ENCODE data around the gene HES1.

HES1 gene

GRCh38 chr3:194165271-194166018, 29.5 kb downstream of the HES1 start:
- no peak overlapping the region for H3K4me3 ChIP-seq (ENCODE audit: low read depth, low read length)

DNA sequence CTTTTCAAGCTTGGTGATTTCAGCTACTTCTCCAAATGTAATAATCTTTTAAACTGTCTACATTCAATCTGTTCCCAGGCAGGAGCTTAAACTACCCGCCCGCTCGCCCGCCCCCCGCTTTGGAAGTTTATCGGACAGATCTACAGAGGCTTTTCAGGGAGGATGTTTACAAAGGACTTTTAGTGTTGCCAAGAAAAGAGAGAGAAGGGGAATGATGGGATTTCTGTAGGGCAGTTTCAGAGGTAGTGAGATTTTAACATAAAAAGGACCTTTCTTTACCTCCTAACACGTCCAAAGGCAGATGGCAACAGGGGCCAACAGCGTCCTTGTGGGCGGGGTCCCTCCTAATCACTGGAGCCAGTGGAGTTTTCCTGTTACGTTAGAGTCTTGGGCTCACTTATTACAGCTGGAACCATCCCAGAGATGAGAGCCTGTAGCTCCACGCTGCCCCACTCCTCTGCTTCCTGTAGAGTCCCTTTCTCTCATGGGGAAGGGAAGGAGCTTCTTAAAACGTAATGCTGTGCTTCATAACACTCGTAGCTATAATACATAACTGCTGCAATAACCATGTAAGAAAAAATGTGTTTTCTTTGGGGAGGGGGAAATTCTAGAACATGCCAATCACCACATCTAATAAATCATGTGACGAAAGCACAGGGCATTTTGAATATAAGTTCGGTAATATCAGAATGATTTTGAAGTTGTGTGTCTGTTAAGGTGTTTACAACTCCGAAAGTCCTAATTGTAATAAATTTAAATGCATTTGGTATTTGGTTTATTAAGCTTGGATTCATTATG, 30.9 kb downstream of the HES1 start:
- H3K4me3 ChIP-seq (ENCODE audit: low read depth, low read length) = no peak overlapping the region

- H3K4me3 ChIP-seq (ENCODE audit: low read depth, low read length) = no peak overlapping the region
Measured at GRCh38 chr3:194167480-194168282, 31.7 kb downstream of the HES1 start.

- H3K4me3 ChIP-seq (ENCODE audit: low read depth, low read length) = no peak overlapping the region
Measured at GRCh38 chr3:194168994-194169393, 33.0 kb downstream of the HES1 start.

DNA sequence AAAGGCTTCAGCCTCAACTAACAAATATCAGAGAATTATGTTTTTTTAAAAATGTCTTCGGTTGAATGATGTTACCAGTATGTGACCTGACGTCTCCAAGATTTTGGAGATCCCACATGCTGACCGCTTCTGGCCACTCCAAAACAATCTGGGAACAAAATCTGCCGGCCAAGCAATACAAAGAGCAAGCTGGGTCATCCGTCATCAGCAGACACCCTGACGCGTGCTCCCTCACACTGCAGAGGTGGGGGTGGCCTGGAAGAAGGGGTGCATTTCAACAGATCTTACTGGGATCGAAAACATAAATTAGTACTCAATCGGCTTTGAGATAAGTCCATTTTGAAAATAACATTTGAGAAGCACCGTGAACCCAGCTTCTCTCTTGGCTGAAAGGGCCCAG, 33.6 kb downstream of the HES1 start:
- no peak overlapping the region for H3K4me3 ChIP-seq (ENCODE audit: low read depth, low read length)

DNA sequence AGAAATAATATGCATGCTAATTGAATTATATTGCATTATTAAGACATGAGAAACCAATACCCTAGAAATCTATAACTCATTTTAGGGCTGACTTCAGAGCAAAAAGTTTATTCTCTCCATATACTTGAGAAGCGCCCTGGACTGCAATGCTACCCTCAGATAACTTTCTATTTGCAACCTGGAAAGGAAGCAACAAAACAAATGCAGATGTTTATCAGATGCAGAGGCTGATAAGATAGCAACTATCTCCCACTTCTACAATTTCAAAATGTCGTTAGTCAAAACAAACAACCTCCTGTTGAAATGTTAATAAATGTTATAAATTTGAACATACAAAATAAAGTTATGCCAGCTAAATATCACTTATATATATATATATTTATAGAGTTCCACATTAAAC, 34.8 kb downstream of the HES1 start:
- H3K4me3 ChIP-seq (ENCODE audit: low read depth, low read length) = no peak overlapping the region

DNA sequence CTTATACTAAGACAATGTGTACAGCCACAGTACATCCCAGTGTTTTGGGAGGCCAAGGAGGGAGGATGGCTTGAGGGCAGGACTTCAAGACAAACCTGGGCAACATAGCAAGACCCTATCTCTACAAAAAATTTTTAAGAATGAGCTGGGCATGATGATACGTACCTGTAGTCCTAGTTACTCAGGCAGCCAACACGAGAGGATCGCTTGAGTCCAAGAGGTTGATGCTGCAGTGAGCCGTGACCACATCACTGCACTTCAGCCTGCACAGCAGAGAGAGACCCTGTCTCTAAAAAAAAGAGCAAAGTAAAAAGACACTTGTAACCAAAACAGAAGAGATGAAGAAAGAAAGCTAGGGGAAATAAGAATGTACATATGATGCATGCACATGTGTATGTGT, 38.5 kb downstream of the HES1 start:
- no peak overlapping the region for H3K4me3 ChIP-seq (ENCODE audit: low read depth, low read length)

DNA sequence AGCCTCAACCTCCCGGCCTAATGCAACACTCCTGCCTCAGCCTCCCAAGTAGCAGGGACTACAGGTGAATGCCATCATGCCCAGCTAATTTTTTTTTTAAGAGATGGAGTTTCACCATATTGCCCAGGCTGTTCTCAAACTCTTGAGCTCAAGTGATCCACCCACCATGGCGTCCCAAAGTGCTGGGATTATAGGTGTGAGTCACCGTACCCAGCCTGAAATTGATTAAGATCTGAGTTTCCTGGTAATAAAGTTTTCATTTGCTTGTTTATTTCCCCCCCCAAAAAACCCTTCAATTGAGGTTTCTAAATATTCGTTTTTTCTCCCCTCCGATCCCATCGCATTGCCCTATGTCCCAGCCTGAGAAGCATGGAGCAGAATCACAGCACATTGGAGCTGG, 39.0 kb downstream of the HES1 start:
- H3K4me3 ChIP-seq (ENCODE audit: low read depth, low read length) = no peak overlapping the region

- no peak overlapping the region for H3K4me3 ChIP-seq (ENCODE audit: low read depth, low read length)
Measured at GRCh38 chr3:194176274-194176991, 40.5 kb downstream of the HES1 start.

DNA sequence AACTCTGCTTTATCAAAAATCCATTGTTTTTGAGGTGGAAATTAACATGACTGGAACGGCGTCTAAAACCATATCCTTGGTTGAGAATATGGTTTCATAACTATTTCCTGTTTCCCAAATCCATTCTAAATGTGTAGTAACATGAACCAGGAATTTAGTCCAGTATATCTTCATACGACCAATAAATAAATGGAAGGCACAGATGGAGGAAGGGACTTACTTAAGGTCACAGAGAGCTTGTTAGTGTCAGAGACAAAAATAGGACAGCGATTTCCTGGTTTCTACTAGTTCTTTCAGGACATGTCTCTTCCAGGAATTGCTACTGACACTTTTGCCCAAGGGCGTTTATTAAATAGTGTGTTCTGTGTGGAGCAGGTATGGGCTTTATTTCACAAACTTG, 41.2 kb downstream of the HES1 start:
- H3K4me3 ChIP-seq (ENCODE audit: low read depth, low read length) = no peak overlapping the region

GRCh38 chr3:194178128-194178527, 42.2 kb downstream of the HES1 start:
- H3K4me3 ChIP-seq (ENCODE audit: low read depth, low read length) = no peak overlapping the region

DNA sequence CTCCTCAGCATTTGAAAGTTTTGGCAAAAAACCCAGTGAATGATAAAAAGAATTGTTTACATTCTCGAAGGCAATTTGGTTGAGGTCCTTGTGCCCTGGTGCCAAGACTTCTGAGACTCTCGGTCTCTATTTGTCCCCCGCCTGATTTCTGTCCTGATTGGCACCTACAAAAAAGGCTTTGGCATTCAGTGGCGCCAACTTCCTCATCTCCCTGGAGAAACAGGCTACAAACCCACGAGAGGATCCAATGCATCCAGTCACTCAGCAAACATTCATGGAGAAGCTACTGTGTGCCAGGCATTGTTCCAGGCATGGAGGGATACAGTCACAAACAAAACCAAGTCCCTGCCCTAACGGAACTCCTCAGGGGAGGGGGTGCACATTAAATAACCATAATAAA, 42.7 kb downstream of the HES1 start:
- H3K4me3 ChIP-seq (ENCODE audit: low read depth, low read length) = no peak overlapping the region

DNA sequence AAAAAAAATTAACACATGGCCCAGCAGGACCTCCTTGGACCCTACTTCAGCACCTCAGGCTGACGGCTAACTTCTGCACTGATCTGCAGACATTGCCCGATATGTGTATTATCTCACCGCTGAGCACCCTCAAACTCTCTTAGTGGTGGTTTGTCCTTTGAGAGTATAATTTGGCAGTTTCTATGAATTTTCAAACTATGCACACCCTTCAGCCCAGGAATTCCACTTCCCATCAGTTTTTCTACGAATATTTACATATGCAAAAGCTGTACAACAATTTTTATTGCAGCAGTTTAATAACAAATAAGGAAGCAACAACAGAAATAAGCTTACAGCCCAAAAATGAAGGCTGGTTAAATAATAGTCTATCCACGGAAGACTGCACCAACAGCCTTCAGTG, 44.6 kb downstream of the HES1 start:
- H3K4me3 ChIP-seq (ENCODE audit: low read depth, low read length) = no peak overlapping the region

- H3K4me3 ChIP-seq (ENCODE audit: low read depth, low read length) = no peak overlapping the region
Measured at GRCh38 chr3:194181612-194182529, 45.9 kb downstream of the HES1 start.

- H3K4me3 ChIP-seq (ENCODE audit: low read depth, low read length) = no peak overlapping the region
Measured at GRCh38 chr3:194183271-194183670, 47.3 kb downstream of the HES1 start.

- H3K4me3 ChIP-seq (ENCODE audit: low read depth, low read length) = no peak overlapping the region
Measured at GRCh38 chr3:194184265-194184751, 48.4 kb downstream of the HES1 start.

- no peak overlapping the region for H3K4me3 ChIP-seq (ENCODE audit: low read depth, low read length)
Measured at GRCh38 chr3:194184801-194185200, 48.9 kb downstream of the HES1 start.

DNA sequence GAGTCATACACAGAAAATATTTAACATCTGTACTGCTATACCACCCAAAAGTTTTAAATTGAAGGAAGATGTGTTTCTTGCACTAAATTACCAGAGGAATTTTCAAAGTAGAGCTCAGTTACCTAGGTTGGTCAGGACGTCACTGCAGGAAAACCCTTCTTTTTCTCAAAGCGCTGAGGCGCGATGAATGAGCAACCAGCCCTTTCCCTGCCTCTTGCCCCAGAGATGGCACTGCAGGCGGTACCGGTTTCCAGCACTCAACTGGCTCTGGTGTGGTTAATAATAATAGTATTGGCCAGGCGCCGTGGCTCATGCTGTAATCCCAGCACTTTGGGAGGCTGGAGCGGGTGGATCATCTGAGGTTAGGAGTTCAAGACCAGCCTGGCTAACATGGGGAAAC, 49.3 kb downstream of the HES1 start:
- H3K4me3 ChIP-seq (ENCODE audit: low read depth, low read length) = no peak overlapping the region

GRCh38 chr3:194187233-194187944, 51.4 kb downstream of the HES1 start:
- H3K4me3 ChIP-seq (ENCODE audit: low read depth, low read length) = no peak overlapping the region

All from iPS-11a (cell line).